Testis (tissue), 3 donors: Measurements from ENCODE around the gene NEURL1B. TPM values are rescaled to one million over a fixed set of nuclear protein-coding genes. Genes with fewer than 3 reads are reported as not detected.

Source experiments
- DNase-seq: peaks from one replicate; pipeline ENCODE4 v3.0.0-alpha.2; 2019
- H3K27ac ChIP-seq, 2 donors: fragments of 200-600 bp; sonication (generic); one replicate each; pipeline ENCODE4 v1.5.1; 2019
- H3K27me3 ChIP-seq: fragments of 200-600 bp; sonication (generic); one replicate; pipeline ENCODE4 v1.5.1; 2019
- H3K36me3 ChIP-seq: fragments of 200-600 bp; sonication (generic); one replicate; pipeline ENCODE4 v1.5.1; 2017; ENCODE audit warnings: low read depth; ENCODE audit errors: missing control alignments
- H3K4me1 ChIP-seq: fragments of 200-600 bp; sonication (generic); one replicate; pipeline ENCODE4 v1.5.1; 2019
- H3K4me3 ChIP-seq, 2 donors: fragments of 200-600 bp; sonication (generic); one replicate each; pipeline ENCODE4 v1.5.1; 2017 to 2019
- H3K9me3 ChIP-seq: fragments of 200-600 bp; sonication (generic); one replicate; pipeline ENCODE4 v1.5.1; 2017
- CTCF ChIP-seq, 3 experiments: fragments of 450-650 bp in 2 of 3; fragments of 200-600 bp in 1 of 3; sonication (generic) in 1 of 3; IDR thresholded peaks; one replicate each; pipeline ENCODE4 v1.5.1; 2016 to 2019; ENCODE audit warnings: antibody characterized with exemption in 3 of 3, mild to moderate bottlenecking in 2 of 3, moderate library complexity in 1 of 3
- POLR2A ChIP-seq: fragments of 450-650 bp; IDR thresholded peaks from one replicate; pipeline ENCODE4 v1.6.1; 2017; ENCODE audit warnings: antibody characterized with exemption, mild to moderate bottlenecking, moderate library complexity
- WGBS, 2 donors: methylation state at CpG; one replicate each; pipeline ENCODE4 v1.1.5; 2018; 5-methylcytosine and 5-hydroxymethylcytosine counted together
- intact Hi-C: fragments of 100-400 bp; cut with DNase I; formaldehyde crosslinking; loops from one replicate; pipeline ENCODE4 v1.15.1; 2023; ENCODE audit warnings: low total_unique reads
- polyA plus RNA-seq: library from polyadenylated mRNA; stranded (reverse); fragments of 350-450 nt; fragmentation: Illumina TruSeq; extraction: RNeasy Lipid Tissue Mini Kit (QIAGEN cat#74804); gene quantifications from one replicate; pipeline ENCODE4 v1.2.3, GENCODE V29; 2014; ENCODE audit warnings: low read depth, low replicate concordance; ENCODE audit not compliant: insufficient read depth
- total RNA-seq, 2 donors: library from RNA; depleted of rRNA; stranded (reverse); fragments of >200 nt; gene quantifications; one replicate each; pipeline ENCODE4 v1.2.3, GENCODE V29; 2016

The NEURL1B gene
- total and polyA plus RNA-seq, 3 donors from 2014 or later: 15.8 to 18.1 (median 17.1) TPM

GRCh38 chr5:172630482-172630881 lies 10.6 kb upstream of the NEURL1B start:
- WGBS, 2 donors: 66 to 70% methylated on average over 6 of the region's 6 CpGs

GRCh38 chr5:172630986-172631385 lies 10.1 kb upstream of the NEURL1B start:
- intact Hi-C loops: no loop called here
- no peaks in the 10 kb centered on the region for H3K9me3 ChIP-seq
- no peak for TF ChIP-seq POLR2A
- no peak for TF ChIP-seq CTCF (IDR thresholded peaks at IDR 0.05)
- H3K27ac ChIP-seq: no peak overlapping the region
- H3K36me3 ChIP-seq: no peaks in the 10 kb centered on the region
- WGBS, 2 donors: 55 to 58% methylated on average over 3 to 6 of the region's 6 CpGs
- H3K4me3 ChIP-seq: no peak overlapping the region
- no peak for DNase-seq
- no peaks in the 10 kb centered on the region for H3K27me3 ChIP-seq
- H3K4me1 ChIP-seq: peaks cover 7% of the 10 kb centered on the region

More at GRCh38 chr5:172630482-172630881, 10.6 kb upstream of the NEURL1B start:
- H3K9me3 ChIP-seq: no peaks in the 10 kb centered on the region
- H3K27me3 ChIP-seq: no peaks in the 10 kb centered on the region
- no peak for TF ChIP-seq POLR2A
- no peak for TF ChIP-seq CTCF (IDR thresholded peaks at IDR 0.05)
- H3K4me3 ChIP-seq: no peak overlapping the region
- H3K27ac ChIP-seq: no peak overlapping the region
- intact Hi-C loops: no loop called here
- DNase-seq: no peak
- no peaks in the 10 kb centered on the region for H3K36me3 ChIP-seq
- H3K4me1 ChIP-seq: peaks cover 7% of the 10 kb centered on the region

GRCh38 chr5:172632346-172633092 lies 8.5 kb upstream of the NEURL1B start:
- Histone ChIP-seq H3K36me3 (no peaks in the 10 kb centered on the region), H3K4me3 (no peak overlapping the region), H3K4me1 (peaks cover 7% of the 10 kb centered on the region), H3K27ac (no peak overlapping the region), H3K27me3 (no peaks in the 10 kb centered on the region), H3K9me3 (no peaks in the 10 kb centered on the region)
- TF ChIP-seq POLR2A (no peak), CTCF (IDR thresholded peaks at IDR 0.05) (no peak)
- WGBS, 2 donors: 93 to 97% methylated on average over 5 to 6 of the region's 6 CpGs
- no peak for DNase-seq
- intact Hi-C loops: no loop called here

GRCh38 chr5:172633403-172633970 lies 7.6 kb upstream of the NEURL1B start:
- intact Hi-C loops: no loop called here
- TF ChIP-seq POLR2A: no peak
- Histone ChIP-seq H3K4me3 (no peak overlapping the region), H3K36me3 (no peaks in the 10 kb centered on the region), H3K27me3 (no peaks in the 10 kb centered on the region), H3K9me3 (no peaks in the 10 kb centered on the region), H3K4me1 (peaks cover 7% of the 10 kb centered on the region), H3K27ac (no peak overlapping the region)
- 94 to 95% methylated on average over 3 of the region's 3 CpGs for WGBS, 2 donors
- DNase-seq: no peak

- H3K4me3 ChIP-seq: no peak overlapping the region
- TF ChIP-seq POLR2A: no peak
- no peak for TF ChIP-seq CTCF (IDR thresholded peaks at IDR 0.05)
- no peaks in the 10 kb centered on the region for H3K9me3 ChIP-seq
- no peaks in the 10 kb centered on the region for H3K27me3 ChIP-seq
- H3K27ac ChIP-seq: no peak overlapping the region
- H3K4me1 ChIP-seq: peaks cover 7% of the 10 kb centered on the region
- DNase-seq: no peak
- no peaks in the 10 kb centered on the region for H3K36me3 ChIP-seq
- intact Hi-C loops: no loop called here
- 94 to 99% methylated on average over 4 of the region's 4 CpGs for whole genome bisulfite sequencing, 2 donors
Observed at GRCh38 chr5:172634106-172634899, 6.8 kb upstream of the NEURL1B start.
